HCT116 (cell line): ENCODE results near the gene PDCD6IP. TPM values are rescaled to one million over a fixed set of nuclear protein-coding genes. Genes with fewer than 3 reads are reported as not detected.

ENCODE experiments used
- ATAC-seq: fragments of 200-7000 bp; cut with Tn5 transposase; 2 replicates; pipeline ENCODE4 v1.9.1; 2020; ENCODE audit warnings: mild to moderate bottlenecking, moderate library complexity
- BruUV-seq: library from RNA; stranded (reverse); fragments of 400-500 nt; replicated peaks from 2 replicates; lab custom pipeline; 2021; lab: Mats Ljungman, UMichigan
- CTCF ChIA-PET: fragments of 300-600 bp; sonication (Branson Sonifier 250); formaldehyde crosslinking; loops from one replicate; lab custom pipeline; 2021; ENCODE audit warnings: antibody characterized with exemption; lab: Charles Lee
- POLR2A ChIA-PET: fragments of 300-600, 350-600 bp; sonication (Branson Sonifier 250); formaldehyde crosslinking; loops from one replicate; lab custom pipeline; 2021; ENCODE audit warnings: antibody characterized with exemption; lab: Charles Lee
- RAD21 ChIA-PET, 2 experiments: fragments of 300-600 bp; sonication (Branson Sonifier 250); formaldehyde crosslinking; loops; one replicate each; lab custom pipeline; 2023; ENCODE audit warnings: low total read pairs in 2 of 2; ENCODE audit not compliant: uncharacterized antibody in 2 of 2, unreplicated experiment in 2 of 2, low non-redundant PET in 1 of 2; lab: Charles Lee
- DNase-seq: peaks from one replicate; pipeline ENCODE4 v3.0.0-alpha.2; 2010; ENCODE audit warnings: low read depth, low spot score
- H2AFZ ChIP-seq: fragments of 200-600 bp; shearing (Covaris generic), sonication (generic); 2 replicates; pipeline ENCODE4 v1.6.1; 2017; ENCODE audit warnings: low read depth, mixed run types, mixed read lengths, antibody characterized with exemption, low read length; ENCODE audit not compliant: poor library complexity, severe bottlenecking
- H3K27ac ChIP-seq: 2 replicates; pipeline ENCODE4 v1.5.1; 2012; ENCODE audit warnings: low read depth, low read length
- H3K27me3 ChIP-seq: fragments of 200-600 bp; sonication (generic); 2 replicates; pipeline ENCODE4 v1.6.1; 2016; ENCODE audit warnings: mixed run types, low read length, mixed read lengths; ENCODE audit not compliant: insufficient read depth
- H3K36me3 ChIP-seq, 2 experiments: fragments of 200-500 bp in 1 of 2; fragments of 200-600 bp in 1 of 2; sonication (Bioruptor generic) in 1 of 2; sonication (generic) in 1 of 2; 2 replicates each; pipeline versions ENCODE4 v1.5.1 to v1.6.1; 2014 to 2016; ENCODE audit warnings: low read length in 2 of 2, inconsistent platforms in 1 of 2, mixed read lengths in 1 of 2, mixed run types in 1 of 2; ENCODE audit not compliant: insufficient read depth in 2 of 2, control insufficient read depth in 1 of 2
- H3K4me1 ChIP-seq, 2 experiments: fragments of 200-600 bp in 1 of 2; sonication (generic) in 1 of 2; 2 replicates each; pipeline versions ENCODE4 v1.5.1 to v1.6.1; 2012 to 2017; ENCODE audit warnings: low read length in 2 of 2, inconsistent platforms in 1 of 2, mild to moderate bottlenecking in 1 of 2, mixed read lengths in 1 of 2, mixed run types in 1 of 2, moderate library complexity in 1 of 2; ENCODE audit not compliant: insufficient read depth in 2 of 2, control insufficient read depth in 1 of 2
- H3K4me2 ChIP-seq: fragments of 200-600 bp; sonication (generic); 2 replicates; pipeline ENCODE4 v1.6.1; 2017; ENCODE audit warnings: mixed run types, low read length, mixed read lengths
- H3K4me3 ChIP-seq, 2 experiments: fragments of 200-600 bp in 1 of 2; sonication (generic) in 1 of 2; replicated peaks in 1 of 2; 2 replicates each; pipeline ENCODE4 v1.5.1; 2011 to 2016; ENCODE audit warnings: low read length in 2 of 2, control low read depth in 1 of 2, low read depth in 1 of 2, mild to moderate bottlenecking in 1 of 2, mixed read lengths in 1 of 2, mixed run types in 1 of 2
- H3K79me2 ChIP-seq: fragments of 200-600 bp; sonication (generic); 2 replicates; pipeline ENCODE4 v1.6.1; 2017; ENCODE audit warnings: mild to moderate bottlenecking, mixed run types, low read length, moderate library complexity, mixed read lengths; ENCODE audit not compliant: insufficient read depth
- H3K9ac ChIP-seq: fragments of 200-600 bp; sonication (generic); 2 replicates; pipeline ENCODE4 v1.6.1; 2016; ENCODE audit warnings: low read length, mixed read lengths
- H3K9me2 ChIP-seq: fragments of 200-600 bp; sonication (generic), shearing (Covaris generic); 2 replicates; pipeline ENCODE4 v1.6.1; 2017; ENCODE audit warnings: mixed run types, mild to moderate bottlenecking, moderate library complexity; ENCODE audit not compliant: insufficient read depth
- H3K9me3 ChIP-seq, 2 experiments: fragments of 200-500 bp in 1 of 2; fragments of 200-600 bp in 1 of 2; sonication (Bioruptor generic) in 1 of 2; sonication (generic) in 1 of 2; 2 replicates each; pipeline ENCODE4 v1.6.1; 2014 to 2017; ENCODE audit warnings: low read length in 2 of 2, mixed read lengths in 2 of 2, inconsistent platforms in 1 of 2, low read depth in 1 of 2, mild to moderate bottlenecking in 1 of 2, mixed run types in 1 of 2, moderate library complexity in 1 of 2; ENCODE audit not compliant: control insufficient read depth in 1 of 2, insufficient read depth in 1 of 2
- H4K20me1 ChIP-seq: fragments of 200-600 bp; sonication (generic), shearing (Covaris generic); 2 replicates; pipeline ENCODE4 v1.6.1; 2017; ENCODE audit warnings: mixed run types, mild to moderate bottlenecking, moderate library complexity; ENCODE audit not compliant: insufficient read depth
- ATF3 ChIP-seq: IDR thresholded peaks from 2 replicates; pipeline ENCODE4 v1.6.1; 2012
- POLR2AphosphoS5 ChIP-seq: IDR thresholded peaks from 2 replicates; pipeline ENCODE4 v1.6.1; 2011; ENCODE audit warnings: mild to moderate bottlenecking, low read depth, low read length, moderate library complexity
- SP1 ChIP-seq: IDR thresholded peaks from 2 replicates; pipeline ENCODE4 v1.6.1; 2012; ENCODE audit warnings: low read depth
- SRF ChIP-seq: IDR thresholded peaks from 2 replicates; pipeline ENCODE4 v1.6.1; 2012; ENCODE audit warnings: low read depth
- TCF7L2 ChIP-seq: IDR thresholded peaks from 2 replicates; pipeline ENCODE4 v1.7.0; 2011; ENCODE audit warnings: borderline replicate concordance, inconsistent platforms; ENCODE audit not compliant: insufficient read depth, insufficient read length; ENCODE audit errors: extremely low read depth
- ZBTB33 ChIP-seq: IDR thresholded peaks from 2 replicates; pipeline ENCODE4 v1.6.1; 2011; ENCODE audit warnings: mild to moderate bottlenecking, low read length, moderate library complexity; ENCODE audit not compliant: insufficient replicate concordance; ENCODE audit errors: extremely low read depth
- ZNF274 ChIP-seq: fragments of 200-500 bp; sonication (Bioruptor generic); IDR thresholded peaks from 2 replicates; pipeline ENCODE4 v1.6.1; 2014; ENCODE audit warnings: mild to moderate bottlenecking, low read depth, low read length, inconsistent platforms
- intact Hi-C: fragments of 100-400 bp; cut with micrococcal nuclease; formaldehyde crosslinking; loops from 2 replicates; pipeline ENCODE4 v1.10.0; 2022
- total RNA-seq: library from RNA; stranded (reverse); gene quantifications from one replicate; pipeline ENCODE4 v1.2.1, GENCODE V29; 2021; ENCODE audit not compliant: unreplicated experiment

The PDCD6IP gene
- total RNA-seq, 1 experiment from 2014 or later, result 241 TPM

- no peak for DNase-seq
- Histone ChIP-seq H3K4me3 (no peak overlapping the region), H3K9me3 (no peaks in the 10 kb centered on the region), H3K9me2 (no peaks in the 10 kb centered on the region), H3K79me2 (peaks cover 24% of the 10 kb centered on the region), H3K27me3 (no peaks in the 10 kb centered on the region), H3K9ac (no peak overlapping the region), H3K27ac (no peak overlapping the region), H4K20me1 (no peaks in the 10 kb centered on the region), H3K36me3 (no peaks in the 10 kb centered on the region), H3K4me1 (peaks cover 3 to 20% of the 10 kb centered on the region in 2 experiments; a peak in 3 of 4 replicates), H2AFZ (no peak overlapping the region), H3K4me2 (no peak overlapping the region)
- ChIA-PET POLR2A (no interaction called here), CTCF (interaction anchor here (0.7 kb wide), 1 partner anchor 9 kb away, joined by 3 read pairs; no protein-coding TSS in a partner anchor), RAD21 (no interaction called here)
- ATAC-seq, result no peak
- no TSS peak for BruUV-seq
- intact Hi-C loops, result loop anchor here (10.0 kb wide), 1 partner anchor 351 kb away; the partner anchor contains the start of gene UBP1
- TF ChIP-seq TCF7L2, result no peak
- no peak for TF ChIP-seq ZNF274
- TF ChIP-seq SP1, result no peak
- no peak for TF ChIP-seq ATF3
- TF ChIP-seq SRF, result no peak
- TF ChIP-seq POLR2AphosphoS5, result no peak
- TF ChIP-seq ZBTB33, result no peak
Measured at GRCh38 chr3:33795856-33796536, 2.4 kb upstream of the PDCD6IP start.
